GM18907 (cell line): ENCODE measurements around the gene SYP.
"Not testable (repeated sequence)": the region's sequence is repeated elsewhere in the genome, so short reads cannot be mapped to it uniquely, and the experiment has no call there.

ENCODE experiments used
- ATAC-seq: cut with Tn5 transposase; IDR thresholded peaks from one replicate; pipeline ENCODE4 v1.9.1; 2021; ENCODE audit warnings: mild to moderate bottlenecking, moderate library complexity; ENCODE audit not compliant: unreplicated experiment

Gene SYP

DNA sequence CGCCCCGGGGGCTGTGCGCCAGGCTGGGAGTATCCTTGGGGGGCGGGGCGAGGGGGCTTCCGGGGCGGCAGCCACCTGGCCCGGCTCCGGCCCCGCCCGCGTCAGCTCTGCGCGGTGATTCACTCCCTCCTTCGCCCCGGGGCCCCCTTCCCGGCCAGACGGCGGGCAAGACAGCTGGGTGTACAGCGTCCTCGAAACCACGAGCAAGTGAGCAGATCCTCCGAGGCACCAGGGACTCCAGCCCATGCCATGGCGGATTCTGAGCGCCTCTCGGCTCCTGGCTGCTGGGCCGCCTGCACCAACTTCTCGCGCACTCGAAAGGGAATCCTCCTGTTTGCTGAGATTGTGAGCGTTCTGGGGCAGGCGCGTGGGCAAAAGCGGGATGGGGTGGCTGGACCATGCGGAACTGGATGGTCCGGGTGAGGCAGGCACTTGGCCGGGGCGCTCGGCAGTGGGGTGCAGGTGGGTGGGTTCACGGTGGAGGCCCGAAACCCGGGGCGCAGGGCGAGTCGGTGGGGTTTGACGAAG lies 28.2 kb downstream of the SYP start, which contains the start of gene PLP2:
TSS of gene PLP2 (plus strand) at position 147 of the 528 bp plus-strand sequence. CDS start at position 250, 103 bp downstream.
- peak; percentile 34 for ATAC-seq

DNA sequence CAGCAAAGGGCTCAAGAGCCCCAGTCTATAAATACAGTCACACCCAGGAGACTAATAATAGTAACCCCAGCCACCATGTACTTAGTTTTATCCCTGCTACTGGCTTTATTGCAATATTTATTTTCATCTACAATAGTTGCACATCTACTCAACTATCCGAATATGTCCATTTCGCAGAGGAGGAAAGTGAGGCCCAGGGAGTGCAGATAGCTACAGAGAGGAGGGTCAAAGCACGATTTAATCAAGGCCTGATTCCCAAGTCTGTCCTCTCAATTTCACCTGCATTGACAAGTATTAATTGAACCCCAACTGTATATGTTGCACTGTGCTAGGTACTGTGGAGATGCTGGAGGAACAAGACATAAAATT lies 32.3 kb downstream of the SYP start:
- no peak for ATAC-seq

DNA sequence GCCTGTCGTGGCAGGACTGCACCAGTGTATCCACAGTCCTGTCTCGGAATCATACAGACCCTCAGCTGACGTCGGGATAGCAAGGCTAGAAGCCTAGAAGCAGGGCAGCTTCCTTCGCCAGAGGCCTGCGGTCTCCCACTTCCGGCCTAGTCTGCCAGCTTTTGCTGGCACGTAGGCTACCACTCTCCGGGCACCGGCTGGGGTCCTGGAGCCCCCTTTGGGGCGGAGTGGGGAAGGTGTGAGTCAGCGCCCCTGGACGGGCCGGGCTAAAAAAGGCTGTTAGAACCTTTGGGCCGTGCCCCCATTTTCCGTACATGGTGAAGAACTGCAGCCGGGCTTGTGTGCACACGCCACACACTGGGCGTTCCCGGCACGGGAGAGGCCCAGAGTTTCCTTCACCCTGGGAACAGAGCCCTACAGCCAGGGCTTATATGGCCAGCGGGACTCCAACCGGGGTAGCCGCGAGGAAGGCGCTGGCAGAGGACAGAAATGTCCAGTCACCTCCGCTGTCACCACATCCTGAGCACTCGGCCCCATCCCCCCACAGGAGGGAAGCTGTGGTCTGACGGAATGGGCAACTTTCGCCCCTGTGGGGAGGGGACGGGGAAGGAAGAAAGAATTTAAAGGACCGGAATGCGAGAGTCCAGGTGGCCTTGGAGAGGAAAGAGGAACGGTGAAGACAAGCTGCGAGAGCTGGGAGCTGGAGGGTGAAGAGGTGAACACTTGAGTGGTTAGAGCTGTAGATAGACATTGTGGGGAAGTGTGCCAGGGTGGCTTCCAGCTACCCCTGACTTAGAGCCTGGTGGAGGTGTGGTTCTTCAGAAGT lies 32.9 kb downstream of the SYP start:
- peak; percentile 35 for ATAC-seq

- peak; percentile 58 for ATAC-seq
Measured at GRCh38 chrX:49165901-49166881, 33.8 kb downstream of the SYP start.

GRCh38 chrX:49164589-49165360 lies 35.2 kb downstream of the SYP start:
- ATAC-seq, result no peak

DNA sequence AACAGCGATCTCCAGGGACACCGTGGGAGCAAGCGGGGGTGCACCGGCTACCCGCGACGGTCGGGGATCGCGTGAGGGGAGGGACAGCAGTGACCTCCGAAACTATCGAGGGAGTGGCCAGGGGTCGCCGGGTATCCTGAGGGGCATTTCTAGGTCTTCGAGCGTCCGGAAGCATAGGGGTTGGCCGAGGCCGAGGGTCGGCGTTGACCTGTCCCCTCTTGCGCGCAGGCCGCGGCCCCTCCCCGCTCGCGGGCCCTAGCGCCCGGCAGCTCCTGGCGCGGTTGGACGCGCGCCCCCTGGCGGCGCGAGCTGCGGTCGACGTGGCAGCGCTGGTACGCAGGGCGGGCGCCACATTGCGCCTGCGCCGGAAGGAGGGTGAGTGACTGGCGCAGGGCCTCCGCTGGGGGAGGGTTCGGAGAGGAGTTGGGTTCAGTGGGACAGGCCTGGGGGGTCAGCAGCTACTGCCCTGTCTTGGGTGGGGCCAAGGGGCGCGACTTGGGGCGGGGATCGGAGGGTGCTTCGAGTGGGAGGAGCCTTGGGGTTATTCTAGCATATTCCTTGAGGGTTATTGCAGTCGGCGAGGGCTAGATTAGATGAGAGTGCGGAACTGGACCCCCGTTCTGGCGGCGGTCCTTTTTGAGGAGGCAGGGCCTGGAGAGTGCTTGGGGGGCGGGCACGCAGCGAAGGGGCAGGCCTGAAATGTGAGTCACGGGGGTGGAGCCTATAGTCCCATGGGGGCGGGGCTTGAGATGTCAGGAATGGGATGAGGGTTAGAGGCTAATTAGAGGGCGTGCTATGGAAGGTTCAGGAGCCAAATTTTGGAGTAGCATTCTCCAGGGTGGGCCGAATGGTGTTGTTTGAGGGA lies 36.2 kb downstream of the SYP start:
- ATAC-seq, result peak; percentile 38

DNA sequence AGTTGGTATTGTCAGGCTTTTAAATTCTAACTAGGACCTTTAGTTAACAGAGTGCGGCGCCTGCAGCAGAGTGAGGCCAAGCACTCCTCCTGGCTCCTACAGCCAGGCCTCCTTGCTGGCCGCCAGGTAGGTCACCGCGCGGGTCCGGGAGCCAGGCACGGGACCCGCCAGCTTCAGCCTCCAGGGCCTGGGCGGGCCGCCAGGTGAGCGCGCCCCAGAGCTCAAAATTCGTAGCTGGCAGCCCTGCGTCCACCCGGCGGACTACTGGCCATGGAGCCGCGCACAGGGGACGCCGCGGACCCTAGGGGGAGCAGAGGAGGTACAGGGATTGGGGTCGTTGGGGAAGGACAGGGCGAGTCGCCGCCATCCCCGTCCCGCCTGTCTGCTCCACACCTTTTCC lies 37.4 kb downstream of the SYP start, which contains the start of gene MAGIX:
TSS of gene MAGIX (plus strand) at position 139 of the 400 bp plus-strand sequence. CDS start at position 271, 132 bp downstream.
- no peak for ATAC-seq

- no peak for ATAC-seq
Measured at GRCh38 chrX:49161632-49162031, 38.4 kb downstream of the SYP start.

DNA sequence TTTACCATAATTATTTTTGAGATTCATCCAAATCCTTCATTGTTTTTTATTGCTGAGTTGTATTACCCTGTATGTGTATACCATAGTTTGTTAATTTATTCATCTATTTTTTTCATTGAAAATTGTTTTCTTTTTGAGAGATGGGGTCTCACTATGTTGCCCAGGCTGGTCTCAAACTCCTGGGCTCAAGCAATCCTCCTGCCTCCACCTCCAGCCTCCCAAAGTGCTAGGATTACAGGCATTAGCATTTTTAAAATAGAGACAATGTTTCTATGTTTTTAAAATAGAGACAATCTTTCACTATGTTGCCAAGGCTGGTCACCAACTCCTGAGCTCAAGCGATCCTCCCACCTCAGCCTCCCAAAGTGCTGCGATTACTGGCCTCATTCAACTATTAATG lies 39.1 kb downstream of the SYP start:
- ATAC-seq, result no peak

DNA sequence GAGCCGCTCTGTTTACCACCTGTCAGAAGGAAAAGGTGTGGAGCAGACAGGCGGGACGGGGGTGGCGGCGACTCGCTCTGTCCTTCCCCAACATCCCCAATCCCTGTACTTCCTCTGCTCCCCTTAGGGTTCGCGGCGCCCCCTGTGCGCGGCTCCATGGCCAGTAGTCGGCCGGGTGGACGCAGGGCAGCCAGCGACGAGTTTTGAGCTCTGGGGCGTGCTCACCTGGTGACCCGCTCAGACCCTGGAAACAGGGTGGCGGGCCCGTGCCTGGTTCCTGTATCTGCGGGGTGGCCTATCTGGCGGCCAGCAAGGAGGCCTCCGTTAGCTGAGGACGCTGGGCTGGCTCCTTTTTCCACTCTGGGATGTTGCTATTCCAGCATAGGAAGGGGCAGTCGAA lies 42.8 kb downstream of the SYP start:
- ATAC-seq, result no peak

GRCh38 chrX:49155900-49156837 lies 43.8 kb downstream of the SYP start:
- peak; percentile 78 for ATAC-seq

DNA sequence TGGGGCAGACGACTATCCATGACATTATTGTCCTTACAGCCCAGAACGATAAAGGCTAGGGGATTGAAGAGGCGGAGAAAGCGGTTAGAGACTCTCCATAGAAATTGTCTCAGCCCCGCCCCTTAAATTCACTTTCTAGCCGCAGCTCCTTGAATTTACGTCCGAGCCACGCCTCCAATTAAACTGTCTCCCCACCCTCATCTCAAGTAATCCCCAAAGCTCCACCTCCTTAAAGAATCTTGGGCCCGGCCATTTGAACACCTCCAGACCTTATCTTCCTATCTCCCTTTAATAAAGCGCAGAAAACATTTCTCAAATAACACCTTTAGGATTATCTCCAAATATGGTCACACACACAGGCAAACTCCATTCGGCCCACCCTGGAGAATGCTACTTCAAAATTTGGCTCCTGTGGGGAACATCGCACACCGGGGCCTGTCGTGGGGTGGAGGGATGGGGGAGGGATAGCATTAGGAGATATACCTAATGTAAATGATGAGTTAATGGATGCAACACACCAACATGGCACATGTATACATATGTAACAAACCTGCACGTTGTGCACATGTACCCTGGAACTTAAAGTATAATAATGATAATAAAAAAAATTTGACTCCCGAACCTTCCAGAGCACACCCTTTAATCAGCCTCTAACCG lies 44.6 kb downstream of the SYP start:
- no peak for ATAC-seq

- no peak for ATAC-seq
Measured at GRCh38 chrX:49153467-49153866, 46.5 kb downstream of the SYP start.

- ATAC-seq, result not testable (repeated sequence)
Measured at GRCh38 chrX:49149291-49149690, 50.7 kb downstream of the SYP start.

- not testable (repeated sequence) for ATAC-seq
Measured at GRCh38 chrX:49148390-49149100, 51.4 kb downstream of the SYP start.

DNA sequence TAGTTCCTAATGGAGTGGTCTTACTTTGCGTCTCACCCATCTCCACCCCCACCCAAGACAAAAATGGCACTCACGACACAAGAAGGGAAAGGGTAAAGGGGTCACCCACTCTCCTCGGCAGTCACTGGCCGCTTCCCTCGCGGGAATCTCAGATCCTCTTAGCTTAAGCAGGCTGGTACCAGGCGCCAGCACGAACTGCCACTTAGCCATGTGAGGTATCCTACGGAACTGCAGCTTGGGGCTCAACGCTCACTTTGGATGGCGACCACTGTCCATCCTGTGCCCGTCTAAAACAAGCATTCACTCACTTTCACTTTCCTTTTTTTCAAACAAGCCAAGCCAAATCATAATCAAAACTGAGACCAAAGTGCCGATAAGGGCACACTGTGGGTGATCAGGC lies 52.1 kb downstream of the SYP start:
- no peak for ATAC-seq

GRCh38 chrX:49147282-49147681 lies 52.7 kb downstream of the SYP start:
- no peak for ATAC-seq
